Raji (cell line): Measurements from ENCODE around the gene YWHAQ.

Experiments
- POLR2A ChIP-seq: IDR thresholded peaks from 2 replicates; pipeline ENCODE4 v1.6.1; 2011; ENCODE audit warnings: low read depth, low read length, control low read depth; ENCODE audit not compliant: insufficient read depth

The YWHAQ gene

GRCh38 chr2:9646196-9647030, 15.6 kb upstream of the YWHAQ start:
- TF ChIP-seq POLR2A = no peak

GRCh38 chr2:9644603-9645002, 13.8 kb upstream of the YWHAQ start:
- no peak for TF ChIP-seq POLR2A

- TF ChIP-seq POLR2A = no peak
These were observed 13.2 kb upstream of the YWHAQ start for GRCh38 chr2:9644021-9644420.

GRCh38 chr2:9641641-9642040, 10.8 kb upstream of the YWHAQ start:
- no peak for TF ChIP-seq POLR2A

- no peak for TF ChIP-seq POLR2A
These were observed 9.8 kb upstream of the YWHAQ start for GRCh38 chr2:9640403-9641104.

GRCh38 chr2:9639740-9640343, 9.0 kb upstream of the YWHAQ start:
- TF ChIP-seq POLR2A = no peak

GRCh38 chr2:9639000-9639602, 8.3 kb upstream of the YWHAQ start:
- TF ChIP-seq POLR2A = no peak

- no peak for TF ChIP-seq POLR2A
These were observed 7.7 kb upstream of the YWHAQ start for GRCh38 chr2:9638532-9638931.

GRCh38 chr2:9637330-9637729, 6.5 kb upstream of the YWHAQ start:
- no peak for TF ChIP-seq POLR2A

GRCh38 chr2:9634133-9634532, 3.3 kb upstream of the YWHAQ start:
- TF ChIP-seq POLR2A = no peak

GRCh38 chr2:9631878-9632700, 1.3 kb upstream of the YWHAQ start:
- no peak for TF ChIP-seq POLR2A

- TF ChIP-seq POLR2A = no peak
These were observed 689 bp upstream of the YWHAQ start for GRCh38 chr2:9631553-9631819.

- TF ChIP-seq POLR2A = no peak; the same call in 1 of the 2 replicates
These were observed 571 bp downstream of the YWHAQ start for GRCh38 chr2:9630117-9630735.
